Liver (tissue), 9 donors: Measurements from ENCODE around the gene C14orf119. TPM values are rescaled to one million over a fixed set of nuclear protein-coding genes. Genes with fewer than 3 reads are reported as not detected.
A peak's percentile ranks its signal among the peaks of the same experiment; 100 is the strongest.

Source experiments
- DNase-seq: peaks from one replicate; pipeline ENCODE4 v3.0.0-alpha.2; 2017; ENCODE audit warnings: low spot score
- H3K27ac ChIP-seq, 2 donors: one replicate each; pipeline ENCODE4 v1.7.0; 2013; ENCODE audit warnings: inconsistent platforms in 2 of 2, low read length in 2 of 2, control low read depth in 1 of 2, low read depth in 1 of 2, mild to moderate bottlenecking in 1 of 2
- H3K27me3 ChIP-seq, 4 donors: one replicate each; pipeline versions ENCODE4 v1.6.1 to v1.7.0; 2013; ENCODE audit warnings: low read length in 3 of 4, inconsistent platforms in 1 of 4, mild to moderate bottlenecking in 1 of 4, moderate library complexity in 1 of 4; ENCODE audit not compliant: control insufficient read depth in 4 of 4, insufficient read depth in 4 of 4
- H3K36me3 ChIP-seq, 4 donors: one replicate each; pipeline versions ENCODE4 v1.6.1 to v1.7.0; 2013; ENCODE audit warnings: low read length in 3 of 4, mild to moderate bottlenecking in 3 of 4, low read depth in 1 of 4, moderate library complexity in 1 of 4; ENCODE audit not compliant: control insufficient read depth in 4 of 4, insufficient read depth in 3 of 4
- H3K4me1 ChIP-seq, 4 donors: one replicate each; pipeline versions ENCODE4 v1.6.1 to v1.7.0; 2013; ENCODE audit warnings: low read length in 3 of 4, mild to moderate bottlenecking in 3 of 4, moderate library complexity in 1 of 4; ENCODE audit not compliant: control insufficient read depth in 4 of 4, insufficient read depth in 4 of 4
- H3K4me3 ChIP-seq, 3 donors: one replicate each; pipeline versions ENCODE4 v1.6.1 to v1.7.0; 2013; ENCODE audit warnings: low read length in 3 of 3, control low read depth in 1 of 3, low read depth in 1 of 3, mild to moderate bottlenecking in 1 of 3
- H3K9ac ChIP-seq, 2 donors: one replicate each; pipeline ENCODE4 v1.7.0; 2013; ENCODE audit warnings: low read length in 2 of 2, mild to moderate bottlenecking in 2 of 2, moderate library complexity in 2 of 2, control low read depth in 1 of 2, low read depth in 1 of 2
- H3K9me3 ChIP-seq, 4 donors: one replicate each; pipeline versions ENCODE4 v1.6.1 to v1.7.0; 2013; ENCODE audit warnings: low read length in 3 of 4; ENCODE audit not compliant: control insufficient read depth in 4 of 4
- EGR1 ChIP-seq, 2 donors: IDR thresholded peaks; 2 replicates each; pipeline ENCODE4 v1.6.1; 2016 to 2018; ENCODE audit warnings: antibody characterized with exemption in 2 of 2, low read depth in 2 of 2
- FOXA1 ChIP-seq: IDR thresholded peaks from 2 replicates; pipeline ENCODE4 v1.6.1; 2016; ENCODE audit warnings: antibody characterized with exemption
- FOXA2 ChIP-seq: IDR thresholded peaks from 2 replicates; pipeline ENCODE4 v1.6.1; 2016; ENCODE audit warnings: antibody characterized with exemption
- GABPA ChIP-seq, 2 donors: IDR thresholded peaks in 1 of 2; conservative IDR thresholded peaks in 1 of 2; 2 replicates each; pipeline ENCODE4 v1.6.1; 2016; ENCODE audit warnings: antibody characterized with exemption in 2 of 2, mild to moderate bottlenecking in 1 of 2, moderate library complexity in 1 of 2
- HNF4A ChIP-seq, 2 donors: conservative IDR thresholded peaks; 2 replicates each; pipeline ENCODE4 v1.6.1; 2016; ENCODE audit warnings: antibody characterized with exemption in 2 of 2, mild to moderate bottlenecking in 2 of 2
- HNF4G ChIP-seq: IDR thresholded peaks from 2 replicates; pipeline ENCODE4 v1.6.1; 2016; ENCODE audit warnings: antibody characterized with exemption
- JUND ChIP-seq, 2 donors: IDR thresholded peaks; 2 replicates each; pipeline ENCODE4 v1.6.1; 2016; ENCODE audit warnings: antibody characterized with exemption in 2 of 2
- NR2F2 ChIP-seq: IDR thresholded peaks from 2 replicates; pipeline ENCODE4 v1.6.1; 2016; ENCODE audit warnings: antibody characterized with exemption
- RAD21 ChIP-seq, 2 donors: IDR thresholded peaks; 2 replicates each; pipeline ENCODE4 v1.6.1; 2016; ENCODE audit warnings: antibody characterized with exemption in 2 of 2, mild to moderate bottlenecking in 2 of 2
- RXRA ChIP-seq, 2 donors: IDR thresholded peaks; 2 replicates each; pipeline ENCODE4 v1.6.1; 2017 to 2018; ENCODE audit warnings: antibody characterized with exemption in 2 of 2, mild to moderate bottlenecking in 1 of 2
- SP1 ChIP-seq: IDR thresholded peaks from 2 replicates; pipeline ENCODE4 v1.6.1; 2018; ENCODE audit warnings: antibody characterized with exemption, mild to moderate bottlenecking
- TAF1 ChIP-seq: conservative IDR thresholded peaks from 2 replicates; pipeline ENCODE4 v1.6.1; 2016; ENCODE audit warnings: antibody characterized with exemption, mild to moderate bottlenecking
- YY1 ChIP-seq: IDR thresholded peaks from 2 replicates; pipeline ENCODE4 v1.6.1; 2016; ENCODE audit warnings: antibody characterized with exemption, mild to moderate bottlenecking
- WGBS: extraction: QIAGEN DNeasy Blood & Tissue Kit; methylation state at CpG from one replicate; pipeline ENCODE4 v1.1.7; 2013; 5-methylcytosine and 5-hydroxymethylcytosine counted together
- polyA plus RNA-seq, 2 donors: library from polyadenylated mRNA; stranded (reverse) in 1 of 2; unstranded in 1 of 2; fragments of 200-250 nt in 1 of 2; fragments of >200 nt in 1 of 2; fragmentation: Nextera tagmentation in 1 of 2; extraction: Ambion mirVana in 1 of 2; gene quantifications; one replicate each; pipeline versions ENCODE4 v1.2.1 to v1.2.3, GENCODE V29; 2013 to 2015
- total RNA-seq, 2 donors: library from RNA; depleted of rRNA; stranded (reverse); fragments of >200 nt; gene quantifications; one replicate each; pipeline ENCODE4 v1.2.3, GENCODE V29; 2014
- TF ChIP-seq, protein P1 (sequence below): IDR thresholded peaks from 2 replicates; pipeline ENCODE4 v1.6.1; 2016; ENCODE audit warnings: antibody characterized with exemption
- TF ChIP-seq, protein P2 (sequence below): IDR thresholded peaks from 2 replicates; pipeline ENCODE4 v1.6.1; 2016; ENCODE audit warnings: antibody characterized with exemption
- TF ChIP-seq, protein P3 (sequence below): IDR thresholded peaks from 2 replicates; pipeline ENCODE4 v1.6.1; 2016; ENCODE audit warnings: antibody characterized with exemption
- TF ChIP-seq, protein P4 (sequence below): fragments of 150-350 bp; IDR thresholded peaks from 2 replicates; pipeline ENCODE4 v1.5.1; 2017; ENCODE audit warnings: improper control_type of control experiment, low read depth, low read length; ENCODE audit not compliant: missing input control
- TF ChIP-seq, protein P5 (sequence below): IDR thresholded peaks from 2 replicates; pipeline ENCODE4 v1.6.1; 2016; ENCODE audit warnings: antibody characterized with exemption, mild to moderate bottlenecking
- donor health status: healthy.
- donor health status: healthy.
- donor health status: healthy.
- donor health status: healthy.
- donor health status: healthy.

The C14orf119 gene
- total and polyA plus RNA-seq, 4 donors, result 9.0 to 27.1 (median 17.7) TPM

DNA sequence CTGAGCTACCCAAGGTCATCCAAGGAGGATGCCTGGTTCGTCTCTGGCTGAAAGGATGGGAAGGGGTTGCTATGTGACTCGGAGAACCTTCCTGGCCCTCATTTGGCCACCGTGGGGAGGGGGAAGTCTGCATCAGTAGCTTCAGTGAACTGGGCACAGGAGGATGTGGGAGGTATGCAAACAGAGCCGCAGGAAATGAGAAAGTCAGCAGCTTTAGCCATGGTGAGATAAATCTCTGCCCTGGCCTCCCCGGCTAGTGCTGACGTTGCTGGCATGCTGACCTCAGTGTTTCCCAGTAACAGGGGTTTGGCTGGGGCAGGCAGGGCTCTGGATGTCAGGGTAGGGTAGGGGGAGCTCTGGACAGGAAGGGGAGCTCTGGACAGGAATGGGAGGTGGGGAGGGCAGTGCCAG, 26.1 kb downstream of the C14orf119 start:
- DNase-seq, result no peak
- Histone ChIP-seq H3K9ac (no peak overlapping the region), H3K36me3 (no peaks in the 10 kb centered on the region), H3K9me3 (no peaks in the 10 kb centered on the region), H3K4me3 (no peak overlapping the region), H3K27ac (no peak overlapping the region), H3K27me3 (no peaks in the 10 kb centered on the region), H3K4me1 (peaks cover 0 to 5% (median 2%) of the 10 kb centered on the region in 4 donors)
- TF ChIP-seq HNF4A (conservative IDR thresholded peaks at IDR 0.05) (no peak), SP1 (peak; percentile 14), HNF4G (no peak), RXRA (IDR thresholded peaks at IDR 0.05) (no peak), GABPA (IDR thresholded peaks at IDR 0.05 in 1 of 2, conservative IDR thresholded peaks at IDR 0.05 in 1 of 2) (no peak), TAF1 (no peak), RAD21 (IDR thresholded peaks at IDR 0.05) (no peak)
- TF ChIP-seq, protein P1, sequence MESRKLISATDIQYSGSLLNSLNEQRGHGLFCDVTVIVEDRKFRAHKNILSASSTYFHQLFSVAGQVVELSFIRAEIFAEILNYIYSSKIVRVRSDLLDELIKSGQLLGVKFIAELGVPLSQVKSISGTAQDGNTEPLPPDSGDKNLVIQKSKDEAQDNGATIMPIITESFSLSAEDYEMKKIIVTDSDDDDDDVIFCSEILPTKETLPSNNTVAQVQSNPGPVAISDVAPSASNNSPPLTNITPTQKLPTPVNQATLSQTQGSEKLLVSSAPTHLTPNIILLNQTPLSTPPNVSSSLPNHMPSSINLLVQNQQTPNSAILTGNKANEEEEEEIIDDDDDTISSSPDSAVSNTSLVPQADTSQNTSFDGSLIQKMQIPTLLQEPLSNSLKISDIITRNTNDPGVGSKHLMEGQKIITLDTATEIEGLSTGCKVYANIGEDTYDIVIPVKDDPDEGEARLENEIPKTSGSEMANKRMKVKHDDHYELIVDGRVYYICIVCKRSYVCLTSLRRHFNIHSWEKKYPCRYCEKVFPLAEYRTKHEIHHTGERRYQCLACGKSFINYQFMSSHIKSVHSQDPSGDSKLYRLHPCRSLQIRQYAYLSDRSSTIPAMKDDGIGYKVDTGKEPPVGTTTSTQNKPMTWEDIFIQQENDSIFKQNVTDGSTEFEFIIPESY, result no peak
- 41% methylated on average over 6 of the region's 6 CpGs for WGBS

DNA sequence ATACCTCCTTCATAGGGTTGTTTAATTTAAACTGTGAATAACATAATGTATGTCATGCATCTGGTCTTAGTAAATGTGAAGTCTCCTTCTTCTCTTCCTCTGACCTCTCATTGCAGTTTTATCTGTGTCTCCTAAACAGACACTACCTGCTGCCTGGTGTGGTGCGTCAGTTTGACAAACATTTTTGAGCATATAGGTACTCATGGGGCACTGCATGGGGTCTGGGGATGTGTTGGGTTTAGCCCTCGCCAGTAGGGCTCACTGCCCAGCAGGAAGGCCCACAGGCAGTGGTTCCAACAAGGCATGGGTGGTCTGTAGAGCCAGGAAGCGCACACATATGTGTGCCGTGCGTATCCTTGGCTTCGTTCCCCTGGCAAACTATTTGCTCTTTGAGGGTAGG, 26.8 kb downstream of the C14orf119 start:
- 87% methylated on average over 6 of the region's 6 CpGs for WGBS
- Histone ChIP-seq H3K36me3 (no peaks in the 10 kb centered on the region), H3K27ac (no peak overlapping the region), H3K9me3 (no peaks in the 10 kb centered on the region), H3K4me1 (peaks cover 0 to 5% (median 2%) of the 10 kb centered on the region in 4 donors), H3K9ac (no peak overlapping the region), H3K27me3 (no peaks in the 10 kb centered on the region), H3K4me3 (no peak overlapping the region)
- TF ChIP-seq, protein P1, result no peak
- TF ChIP-seq, protein P2, sequence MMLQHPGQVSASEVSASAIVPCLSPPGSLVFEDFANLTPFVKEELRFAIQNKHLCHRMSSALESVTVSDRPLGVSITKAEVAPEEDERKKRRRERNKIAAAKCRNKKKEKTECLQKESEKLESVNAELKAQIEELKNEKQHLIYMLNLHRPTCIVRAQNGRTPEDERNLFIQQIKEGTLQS, result no peak
- TF ChIP-seq TAF1 (no peak), FOXA1 (no peak), YY1 (no peak), SP1 (no peak), NR2F2 (no peak), RAD21 (IDR thresholded peaks at IDR 0.05) (no peak), EGR1 (IDR thresholded peaks at IDR 0.05; ENCODE audit: low read depth in 2 of 2) (no peak), HNF4G (no peak), FOXA2 (no peak), RXRA (IDR thresholded peaks at IDR 0.05) (no peak), GABPA (IDR thresholded peaks at IDR 0.05 in 1 of 2, conservative IDR thresholded peaks at IDR 0.05 in 1 of 2) (no peak), HNF4A (conservative IDR thresholded peaks at IDR 0.05) (no peak), JUND (IDR thresholded peaks at IDR 0.05) (no peak)
- TF ChIP-seq, protein P3, sequence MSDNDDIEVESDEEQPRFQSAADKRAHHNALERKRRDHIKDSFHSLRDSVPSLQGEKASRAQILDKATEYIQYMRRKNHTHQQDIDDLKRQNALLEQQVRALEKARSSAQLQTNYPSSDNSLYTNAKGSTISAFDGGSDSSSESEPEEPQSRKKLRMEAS, result no peak
- TF ChIP-seq, protein P4, sequence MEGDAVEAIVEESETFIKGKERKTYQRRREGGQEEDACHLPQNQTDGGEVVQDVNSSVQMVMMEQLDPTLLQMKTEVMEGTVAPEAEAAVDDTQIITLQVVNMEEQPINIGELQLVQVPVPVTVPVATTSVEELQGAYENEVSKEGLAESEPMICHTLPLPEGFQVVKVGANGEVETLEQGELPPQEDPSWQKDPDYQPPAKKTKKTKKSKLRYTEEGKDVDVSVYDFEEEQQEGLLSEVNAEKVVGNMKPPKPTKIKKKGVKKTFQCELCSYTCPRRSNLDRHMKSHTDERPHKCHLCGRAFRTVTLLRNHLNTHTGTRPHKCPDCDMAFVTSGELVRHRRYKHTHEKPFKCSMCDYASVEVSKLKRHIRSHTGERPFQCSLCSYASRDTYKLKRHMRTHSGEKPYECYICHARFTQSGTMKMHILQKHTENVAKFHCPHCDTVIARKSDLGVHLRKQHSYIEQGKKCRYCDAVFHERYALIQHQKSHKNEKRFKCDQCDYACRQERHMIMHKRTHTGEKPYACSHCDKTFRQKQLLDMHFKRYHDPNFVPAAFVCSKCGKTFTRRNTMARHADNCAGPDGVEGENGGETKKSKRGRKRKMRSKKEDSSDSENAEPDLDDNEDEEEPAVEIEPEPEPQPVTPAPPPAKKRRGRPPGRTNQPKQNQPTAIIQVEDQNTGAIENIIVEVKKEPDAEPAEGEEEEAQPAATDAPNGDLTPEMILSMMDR, result no peak
- TF ChIP-seq, protein P5, sequence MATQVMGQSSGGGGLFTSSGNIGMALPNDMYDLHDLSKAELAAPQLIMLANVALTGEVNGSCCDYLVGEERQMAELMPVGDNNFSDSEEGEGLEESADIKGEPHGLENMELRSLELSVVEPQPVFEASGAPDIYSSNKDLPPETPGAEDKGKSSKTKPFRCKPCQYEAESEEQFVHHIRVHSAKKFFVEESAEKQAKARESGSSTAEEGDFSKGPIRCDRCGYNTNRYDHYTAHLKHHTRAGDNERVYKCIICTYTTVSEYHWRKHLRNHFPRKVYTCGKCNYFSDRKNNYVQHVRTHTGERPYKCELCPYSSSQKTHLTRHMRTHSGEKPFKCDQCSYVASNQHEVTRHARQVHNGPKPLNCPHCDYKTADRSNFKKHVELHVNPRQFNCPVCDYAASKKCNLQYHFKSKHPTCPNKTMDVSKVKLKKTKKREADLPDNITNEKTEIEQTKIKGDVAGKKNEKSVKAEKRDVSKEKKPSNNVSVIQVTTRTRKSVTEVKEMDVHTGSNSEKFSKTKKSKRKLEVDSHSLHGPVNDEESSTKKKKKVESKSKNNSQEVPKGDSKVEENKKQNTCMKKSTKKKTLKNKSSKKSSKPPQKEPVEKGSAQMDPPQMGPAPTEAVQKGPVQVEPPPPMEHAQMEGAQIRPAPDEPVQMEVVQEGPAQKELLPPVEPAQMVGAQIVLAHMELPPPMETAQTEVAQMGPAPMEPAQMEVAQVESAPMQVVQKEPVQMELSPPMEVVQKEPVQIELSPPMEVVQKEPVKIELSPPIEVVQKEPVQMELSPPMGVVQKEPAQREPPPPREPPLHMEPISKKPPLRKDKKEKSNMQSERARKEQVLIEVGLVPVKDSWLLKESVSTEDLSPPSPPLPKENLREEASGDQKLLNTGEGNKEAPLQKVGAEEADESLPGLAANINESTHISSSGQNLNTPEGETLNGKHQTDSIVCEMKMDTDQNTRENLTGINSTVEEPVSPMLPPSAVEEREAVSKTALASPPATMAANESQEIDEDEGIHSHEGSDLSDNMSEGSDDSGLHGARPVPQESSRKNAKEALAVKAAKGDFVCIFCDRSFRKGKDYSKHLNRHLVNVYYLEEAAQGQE, result no peak
- DNase-seq, result no peak
